Measurements from ENCODE around the gene RCCD1.

RCCD1 gene

GRCh38 chr15:90915808-90916440 lies 38.8 kb upstream of the RCCD1 start:
- TF ChIP-seq YY1 (IDR thresholded peaks at IDR 0.05; ENCODE audit: low read depth), result no peak
- no peak for TF ChIP-seq TEAD4 (IDR thresholded peaks at IDR 0.05)

GRCh38 chr15:90916461-90916860 lies 38.2 kb upstream of the RCCD1 start:
- TF ChIP-seq FOXM1 (IDR thresholded peaks at IDR 0.05; ENCODE audit: borderline replicate concordance, low read depth) (no peak), MAX (IDR thresholded peaks at IDR 0.05) (no peak), CEBPB (IDR thresholded peaks at IDR 0.05) (no peak), TEAD4 (IDR thresholded peaks at IDR 0.05) (no peak), REST (IDR thresholded peaks at IDR 0.05; ENCODE audit: low read depth) (no peak), TAF1 (IDR thresholded peaks at IDR 0.05; ENCODE audit: low read depth) (no peak), EP300 (IDR thresholded peaks at IDR 0.05; ENCODE audit: borderline replicate concordance) (no peak), EGR1 (IDR thresholded peaks at IDR 0.05) (no peak), USF1 (IDR thresholded peaks at IDR 0.05) (no peak), ZBTB7A (IDR thresholded peaks at IDR 0.05; ENCODE audit: low read depth) (no peak), RAD21 (IDR thresholded peaks at IDR 0.05; ENCODE audit: low read depth) (no peak), CREB1 (IDR thresholded peaks at IDR 0.05; ENCODE audit: low read depth) (no peak), YY1 (IDR thresholded peaks at IDR 0.05; ENCODE audit: low read depth) (no peak)

- TF ChIP-seq REST (IDR thresholded peaks at IDR 0.05; ENCODE audit: low read depth) (no peak), USF1 (IDR thresholded peaks at IDR 0.05) (no peak), TAF1 (IDR thresholded peaks at IDR 0.05; ENCODE audit: low read depth) (no peak), RAD21 (IDR thresholded peaks at IDR 0.05; ENCODE audit: low read depth) (no peak), YY1 (IDR thresholded peaks at IDR 0.05; ENCODE audit: low read depth) (no peak), TCF12 (IDR thresholded peaks at IDR 0.05; ENCODE audit: low read depth) (no peak), TEAD4 (IDR thresholded peaks at IDR 0.05) (no peak), CEBPB (IDR thresholded peaks at IDR 0.05) (no peak), ZBTB7A (IDR thresholded peaks at IDR 0.05; ENCODE audit: low read depth) (no peak), EGR1 (IDR thresholded peaks at IDR 0.05) (no peak), MAX (IDR thresholded peaks at IDR 0.05) (no peak)
These were observed 37.1 kb upstream of the RCCD1 start for GRCh38 chr15:90917569-90917968.

GRCh38 chr15:90918034-90918788 lies 36.5 kb upstream of the RCCD1 start:
- TF ChIP-seq TCF12 (IDR thresholded peaks at IDR 0.05; ENCODE audit: low read depth), result no peak
- no peak for TF ChIP-seq TAF1 (IDR thresholded peaks at IDR 0.05; ENCODE audit: low read depth)
- no peak for TF ChIP-seq NFIC (IDR thresholded peaks at IDR 0.05)
- no peak for TF ChIP-seq CREB1 (IDR thresholded peaks at IDR 0.05; ENCODE audit: low read depth)
- no peak for TF ChIP-seq EP300 (IDR thresholded peaks at IDR 0.05; ENCODE audit: borderline replicate concordance)
- TF ChIP-seq YY1 (IDR thresholded peaks at IDR 0.05; ENCODE audit: low read depth), result no peak
- no peak for TF ChIP-seq REST (IDR thresholded peaks at IDR 0.05; ENCODE audit: low read depth)
- no peak for TF ChIP-seq TEAD4 (IDR thresholded peaks at IDR 0.05)
- TF ChIP-seq CEBPB (IDR thresholded peaks at IDR 0.05), result no peak
- no peak for TF ChIP-seq FOXM1 (IDR thresholded peaks at IDR 0.05; ENCODE audit: borderline replicate concordance, low read depth)
- TF ChIP-seq USF1 (IDR thresholded peaks at IDR 0.05), result no peak
- TF ChIP-seq MAX (IDR thresholded peaks at IDR 0.05), result no peak
- no peak for TF ChIP-seq RAD21 (IDR thresholded peaks at IDR 0.05; ENCODE audit: low read depth)
- TF ChIP-seq EGR1 (IDR thresholded peaks at IDR 0.05), result no peak
- TF ChIP-seq ZBTB7A (IDR thresholded peaks at IDR 0.05; ENCODE audit: low read depth), result no peak

Data from Ishikawa (cell line).